Activated effector memory CD4-positive, alpha-beta T cell treated with Interleukin-2 at 50 U/mL for 16 hours (primary cell): Measurements from ENCODE around the gene RFK.
"Not testable (repeated sequence)": the region's sequence is repeated elsewhere in the genome, so short reads cannot be mapped to it uniquely, and the experiment has no call there.

Experiments
- DNase-seq: peaks from one replicate; pipeline ENCODE4 v3.0.0-alpha.2; 2020

Gene RFK

GRCh38 chr9:76394195-76394959 is at the start of gene RFK:
Gene RFK, minus strand, starts transcription at chr9:76394426. Its CDS starts 255 bp downstream, at chr9:76394171.
- peak; percentile 91 for DNase-seq

GRCh38 chr9:76443887-76444286 is 49.7 kb upstream of the RFK start:
- no peak for DNase-seq

GRCh38 chr9:76441551-76442322 is 47.5 kb upstream of the RFK start:
- DNase-seq: no peak

GRCh38 chr9:76438841-76439588 is 44.8 kb upstream of the RFK start:
- DNase-seq: no peak

GRCh38 chr9:76437017-76437699 is 42.9 kb upstream of the RFK start:
- not testable (repeated sequence) for DNase-seq

GRCh38 chr9:76434897-76435296 is 40.7 kb upstream of the RFK start:
- DNase-seq: not testable (repeated sequence)

- no peak for DNase-seq
Measured at GRCh38 chr9:76433836-76434235, 39.6 kb upstream of the RFK start.

GRCh38 chr9:76433406-76433805 is 39.2 kb upstream of the RFK start:
- DNase-seq: no peak

GRCh38 chr9:76431601-76432000 is 37.4 kb upstream of the RFK start:
- no peak for DNase-seq

- no peak for DNase-seq
Measured at GRCh38 chr9:76426807-76427419, 32.7 kb upstream of the RFK start.

GRCh38 chr9:76425677-76426453 is 31.6 kb upstream of the RFK start:
- no peak for DNase-seq

GRCh38 chr9:76424491-76424890 is 30.3 kb upstream of the RFK start:
- DNase-seq: no peak

GRCh38 chr9:76423216-76424177 is 29.3 kb upstream of the RFK start:
- no peak for DNase-seq

GRCh38 chr9:76419782-76420380 is 25.7 kb upstream of the RFK start:
- no peak for DNase-seq

GRCh38 chr9:76417394-76417793 is 23.2 kb upstream of the RFK start:
- DNase-seq: no peak

- no peak for DNase-seq
Measured at GRCh38 chr9:76415731-76416130, 21.5 kb upstream of the RFK start.

GRCh38 chr9:76415154-76415553 is 20.9 kb upstream of the RFK start:
- DNase-seq: no peak

GRCh38 chr9:76414661-76415060 is 20.4 kb upstream of the RFK start:
- no peak for DNase-seq

GRCh38 chr9:76413658-76414057 is 19.4 kb upstream of the RFK start:
- DNase-seq: no peak

GRCh38 chr9:76412638-76413037 is 18.4 kb upstream of the RFK start:
- no peak for DNase-seq
